ENCODE results near the gene BOC.

BOC gene

GRCh38 chr3:113185194-113185835, 26.0 kb upstream of the BOC start:
- no peak for DNase-seq (ENCODE audit: low spot score)

- DNase-seq (ENCODE audit: low spot score) = no peak
Observed at GRCh38 chr3:113186566-113186965, 24.8 kb upstream of the BOC start.

DNA sequence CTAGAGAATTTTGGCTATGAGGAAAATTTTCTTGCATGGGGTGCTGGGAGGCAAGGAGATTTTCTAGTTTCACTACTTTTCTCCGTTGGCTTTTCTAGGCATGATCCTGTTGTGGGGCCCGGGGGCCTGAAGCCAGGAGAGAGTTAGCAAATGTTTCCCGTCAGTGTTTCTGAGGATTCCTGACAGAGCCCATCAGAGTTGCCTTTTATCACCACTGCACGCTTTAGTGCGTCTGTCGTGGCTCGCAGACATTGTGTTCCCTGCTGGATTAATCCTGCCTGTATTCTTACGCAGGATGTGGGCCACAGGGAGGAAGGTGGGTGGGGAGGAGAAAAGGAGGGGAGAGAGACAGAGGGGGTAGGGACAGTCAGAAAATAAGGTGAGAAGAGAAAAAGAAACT, 18.1 kb upstream of the BOC start:
- DNase-seq (ENCODE audit: low spot score) = no peak

- DNase-seq (ENCODE audit: low spot score) = no peak
Observed at GRCh38 chr3:113193719-113194118, 17.6 kb upstream of the BOC start.

GRCh38 chr3:113194823-113195401, 16.4 kb upstream of the BOC start:
- DNase-seq (ENCODE audit: low spot score) = no peak

DNA sequence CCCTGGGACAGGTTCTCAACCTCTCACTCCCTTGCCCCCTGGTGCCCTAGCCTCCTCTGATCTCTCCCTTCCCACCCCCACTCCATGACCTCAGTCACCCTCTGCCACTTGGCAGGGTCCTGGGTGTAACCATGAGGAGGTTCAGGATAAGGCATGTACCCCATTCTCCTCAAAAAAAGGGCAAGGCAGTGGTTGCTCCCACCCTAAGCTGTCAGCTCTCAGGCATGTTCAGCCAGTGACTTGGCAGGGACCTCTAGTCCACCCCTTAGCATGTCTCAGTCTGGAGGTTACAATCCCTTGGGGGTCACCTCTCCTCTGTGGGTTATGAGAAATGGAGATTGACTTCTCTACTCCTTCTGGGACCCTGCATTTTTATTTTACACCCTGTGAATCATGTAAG, 11.0 kb upstream of the BOC start:
- DNase-seq (ENCODE audit: low spot score) = no peak

DNA sequence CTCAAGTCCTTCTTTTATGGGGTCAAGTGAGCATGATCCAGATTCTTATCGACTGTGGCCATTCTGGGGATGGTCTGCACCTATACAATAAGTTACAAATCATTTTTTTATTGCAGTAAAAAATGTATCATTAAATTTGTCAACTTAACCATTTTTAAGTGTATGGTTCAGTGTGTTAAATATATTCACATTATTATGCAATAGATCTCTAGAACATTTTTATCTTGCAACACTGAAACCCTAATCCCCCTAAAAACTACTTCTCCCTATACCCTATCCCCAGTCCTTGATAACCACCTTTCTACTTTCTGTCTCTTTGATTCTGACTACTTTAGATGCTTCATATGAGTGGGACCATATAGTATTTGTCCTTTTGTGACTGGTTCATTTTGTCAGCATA, 10.4 kb upstream of the BOC start:
- no peak for DNase-seq (ENCODE audit: low spot score)

- no peak for DNase-seq (ENCODE audit: low spot score)
Observed at GRCh38 chr3:113204371-113204770, 7.0 kb upstream of the BOC start.

DNA sequence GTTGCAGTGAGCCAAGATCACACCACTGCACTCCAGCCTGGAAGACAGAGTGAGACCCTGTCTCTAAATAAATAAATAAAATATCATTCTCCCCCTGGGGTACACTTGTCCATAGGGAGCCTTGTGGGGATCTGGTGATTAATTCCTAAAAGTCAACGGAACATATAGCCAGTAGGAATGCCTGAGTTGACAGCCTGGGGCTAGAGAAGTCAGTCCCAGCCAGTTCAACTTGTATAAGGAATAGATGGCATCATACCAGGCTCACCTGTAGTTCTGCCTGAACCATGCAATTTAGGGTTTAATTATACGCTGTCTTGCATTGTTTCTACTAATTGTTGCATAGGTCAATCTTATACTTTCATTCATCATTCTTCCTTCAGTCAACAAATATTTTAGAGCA, 5.9 kb upstream of the BOC start:
- no peak for DNase-seq (ENCODE audit: low spot score)

DNA sequence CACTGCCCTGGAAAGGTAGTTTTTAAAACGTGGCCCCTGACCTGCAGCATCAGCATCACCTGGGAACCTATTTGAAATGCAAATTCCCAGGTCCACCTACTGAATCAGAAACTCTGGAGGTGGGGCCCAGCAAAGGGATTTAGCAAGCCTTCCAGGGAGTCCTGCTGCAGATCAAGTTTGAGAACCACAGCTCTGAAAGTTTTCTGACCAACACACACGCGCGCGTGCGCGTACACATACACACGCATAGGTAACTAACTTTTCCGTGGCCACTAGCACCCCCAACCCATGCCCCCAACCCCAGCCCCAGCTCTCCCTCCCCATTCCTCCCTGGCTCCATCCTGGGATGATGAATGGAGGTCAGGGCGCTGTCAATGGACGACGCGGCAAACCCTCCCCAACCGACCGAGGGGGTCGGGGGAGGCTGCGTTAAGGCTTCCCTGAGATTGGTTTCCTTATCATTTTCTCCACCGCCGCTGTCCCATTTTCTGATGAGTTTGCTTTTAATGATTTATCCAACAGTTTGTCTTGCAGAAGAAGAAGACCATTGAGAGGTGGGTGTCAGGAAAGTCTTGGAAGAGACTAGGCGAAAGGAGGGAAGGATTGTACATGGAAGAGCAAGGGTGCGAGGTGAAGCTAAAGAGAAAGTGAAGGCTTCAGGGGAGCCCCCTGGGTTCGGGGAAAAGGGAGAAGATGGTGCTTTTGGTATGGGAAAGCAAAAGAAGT, 590 bp upstream of the BOC start:
- peak; percentile 15 for DNase-seq (ENCODE audit: low spot score)

DNA sequence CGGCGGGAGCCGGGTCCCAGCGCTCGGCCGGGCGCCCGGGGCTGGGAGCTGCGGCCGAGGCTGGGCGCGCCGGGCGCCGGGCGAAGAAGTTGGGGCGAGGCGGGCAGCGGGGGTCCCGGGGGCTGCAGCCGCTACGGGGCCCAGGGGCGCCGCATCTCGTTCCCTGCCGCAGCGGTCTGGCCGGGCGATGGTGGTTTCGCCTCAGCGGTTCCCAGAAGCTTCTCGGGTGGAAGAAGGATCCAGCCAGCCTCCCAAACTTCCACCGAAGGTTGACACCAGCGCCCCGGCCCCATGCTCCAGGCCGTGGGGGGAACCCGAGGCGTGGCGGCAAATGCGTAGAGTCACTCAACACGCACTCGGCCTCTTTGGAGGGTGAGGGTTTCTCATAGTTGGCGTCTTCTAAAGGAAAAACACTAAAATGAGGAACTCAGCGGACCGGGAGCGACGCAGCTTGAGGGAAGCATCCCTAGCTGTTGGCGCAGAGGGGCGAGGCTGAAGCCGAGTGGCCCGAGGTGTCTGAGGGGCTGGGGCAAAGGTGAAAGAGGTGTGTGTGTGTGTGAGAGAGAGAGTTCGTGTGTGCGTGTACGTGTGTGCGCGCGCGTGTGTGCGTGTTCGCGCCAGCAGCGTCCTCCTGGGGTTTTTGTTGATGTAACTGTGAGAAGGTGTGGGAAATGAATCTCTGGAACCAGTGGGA, 940 bp downstream of the BOC start:
- peak; percentile 29 for DNase-seq (ENCODE audit: low spot score)

GRCh38 chr3:113212844-113213375, 1.6 kb downstream of the BOC start:
- no peak for DNase-seq (ENCODE audit: low spot score)

DNA sequence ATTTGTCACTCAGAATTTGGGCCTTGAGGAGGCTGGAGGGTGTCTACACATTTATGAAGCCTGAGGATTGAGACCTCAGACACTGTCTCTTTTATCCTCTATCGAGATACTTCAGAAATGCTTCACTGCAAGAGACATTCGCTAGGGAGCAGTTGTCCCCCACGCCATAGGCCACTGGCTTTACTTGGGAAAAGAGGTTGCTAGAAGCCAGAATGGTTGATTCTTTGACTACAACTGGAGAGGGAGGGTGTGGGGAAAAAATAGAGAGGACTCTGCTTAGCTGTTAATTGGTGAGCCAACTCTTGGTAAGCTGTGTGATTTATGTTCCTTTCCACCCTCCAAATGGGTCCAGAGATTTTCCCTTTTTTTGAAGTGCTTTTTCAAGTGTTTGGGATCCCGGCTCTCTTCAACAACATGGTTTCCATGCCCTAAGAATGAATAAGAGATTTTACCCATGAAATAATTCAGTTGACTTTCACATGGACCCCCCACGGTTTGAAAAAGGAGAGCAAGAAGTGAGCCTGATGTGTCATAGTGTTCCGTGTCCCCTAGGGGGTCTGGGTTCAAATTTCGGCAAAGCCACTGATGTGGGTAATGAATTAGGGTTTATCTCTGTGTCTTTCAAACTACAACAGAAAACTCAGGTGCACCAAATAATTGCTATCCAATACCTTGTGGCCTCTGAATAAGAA, 2.7 kb downstream of the BOC start:
- DNase-seq (ENCODE audit: low spot score) = peak; percentile 45

GRCh38 chr3:113214917-113215595, 3.7 kb downstream of the BOC start:
- peak; percentile 67 for DNase-seq (ENCODE audit: low spot score)

DNA sequence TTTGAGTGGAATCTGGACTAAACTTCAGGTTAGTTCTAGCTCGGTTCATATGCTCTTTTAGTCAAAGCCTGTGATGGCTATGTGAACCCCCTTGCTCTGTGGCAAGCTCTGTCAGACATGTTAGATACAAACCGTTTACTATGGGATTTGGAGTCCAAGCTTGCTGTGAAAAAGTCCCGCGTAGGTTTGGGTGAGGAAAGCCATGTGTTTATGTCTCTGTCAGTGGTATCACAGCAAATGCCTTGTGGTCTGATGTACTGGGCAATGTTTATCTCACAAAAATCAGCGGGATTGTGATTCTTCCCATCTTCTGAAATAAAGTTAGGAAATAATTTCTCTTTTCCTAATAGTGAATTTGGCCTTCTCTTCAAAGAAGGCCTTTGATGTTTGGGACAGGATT, 5.0 kb downstream of the BOC start:
- no peak for DNase-seq (ENCODE audit: low spot score)

- no peak for DNase-seq (ENCODE audit: low spot score)
Observed at GRCh38 chr3:113218011-113218680, 6.8 kb downstream of the BOC start.

- no peak for DNase-seq (ENCODE audit: low spot score)
Observed at GRCh38 chr3:113218681-113219045, 7.3 kb downstream of the BOC start.

DNA sequence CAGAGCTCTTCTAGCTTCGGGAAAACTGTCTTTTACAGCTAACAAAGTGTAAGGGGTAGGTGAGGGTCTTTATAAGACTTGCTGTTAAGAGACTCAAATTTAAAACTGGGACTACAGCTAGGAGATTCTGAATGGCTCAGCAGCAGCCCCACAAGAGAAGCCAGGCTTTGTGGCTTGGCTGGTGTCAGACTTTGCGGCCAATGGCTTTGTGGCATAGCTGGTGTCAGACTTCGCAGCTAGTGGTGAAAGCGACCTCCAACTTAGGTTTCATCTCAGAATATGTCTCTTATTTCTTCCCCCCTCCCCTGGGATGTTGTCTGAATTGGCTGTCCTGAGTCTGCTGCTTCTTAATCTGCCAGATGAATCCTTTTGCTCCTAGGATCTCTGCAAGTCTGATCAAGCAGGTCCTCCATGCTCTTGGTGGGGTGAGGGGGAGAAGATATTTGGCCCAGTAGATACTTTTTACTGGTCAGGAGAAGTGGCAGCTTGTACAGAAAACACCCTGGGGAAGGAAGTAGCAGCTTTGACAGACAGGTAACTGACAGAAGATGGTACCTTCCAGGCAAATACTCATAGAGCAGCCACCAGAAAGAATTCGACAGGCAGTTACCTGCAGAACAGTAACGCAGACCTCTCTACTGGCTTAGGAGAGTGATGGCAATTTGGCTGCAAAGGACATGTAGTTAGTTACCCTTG, 8.4 kb downstream of the BOC start:
- no peak for DNase-seq (ENCODE audit: low spot score)

- DNase-seq (ENCODE audit: low spot score) = no peak
Observed at GRCh38 chr3:113220721-113221120, 9.4 kb downstream of the BOC start.

DNA sequence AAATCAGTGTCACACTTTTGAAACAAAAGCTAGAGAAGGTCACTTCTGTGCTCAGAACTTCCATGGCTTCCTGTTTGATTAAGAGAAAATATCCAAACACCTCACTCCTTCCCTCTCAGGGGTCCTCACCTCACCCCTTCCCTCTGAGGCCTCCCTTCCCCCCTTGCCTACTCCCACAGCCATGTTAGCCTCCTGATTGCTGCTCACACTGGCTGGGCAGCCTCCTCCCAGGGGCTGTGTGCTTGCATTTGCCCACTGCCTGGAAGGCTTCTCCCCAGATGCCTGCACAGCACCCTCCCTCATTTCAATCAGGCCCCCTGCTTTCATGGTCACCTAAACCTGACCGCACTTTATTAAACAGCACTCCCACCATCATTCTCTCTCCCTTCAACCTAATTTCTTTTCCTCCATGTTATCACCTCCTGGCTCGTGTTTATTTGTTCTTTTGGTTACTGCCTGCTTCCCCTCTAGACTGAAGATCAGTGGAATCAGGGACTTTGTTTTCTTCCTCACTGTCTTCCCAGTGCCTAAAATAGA, 10.4 kb downstream of the BOC start:
- no peak for DNase-seq (ENCODE audit: low spot score)
